ENCODE results near the gene NHERF1. TPM values are rescaled to one million over a fixed set of nuclear protein-coding genes. Genes with fewer than 3 reads are reported as not detected.

Gene NHERF1
- 10.4 and 22.5 TPM in 2 replicates for total RNA-seq

GRCh38 chr17:74748529-74749278 is at the start of gene NHERF1:
Gene NHERF1 (plus strand): TSS chr17:74748628. CDS start chr17:74748847, 219 bp downstream.
- peak; percentile 92 for DNase-seq

DNA sequence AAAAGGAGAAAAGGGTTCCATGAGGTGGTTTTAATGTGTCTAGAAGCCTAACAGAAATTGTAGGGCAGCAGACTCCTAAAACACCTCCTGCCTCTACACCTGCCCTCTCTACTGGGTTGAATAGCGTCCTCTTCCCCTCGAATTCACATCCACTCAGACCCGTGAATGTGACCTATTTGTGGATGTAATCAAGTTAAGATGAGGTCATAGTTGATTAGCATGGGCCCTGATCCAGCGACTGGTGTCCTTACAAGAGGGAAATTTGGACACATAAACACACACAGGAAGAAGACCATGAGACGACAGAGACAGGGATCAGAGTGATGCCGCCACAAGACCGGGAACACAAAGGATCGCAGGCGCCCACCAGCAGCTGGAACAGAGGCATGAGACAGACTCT is 49.2 kb upstream of the NHERF1 start:
- DNase-seq = no peak

GRCh38 chr17:74702116-74702871 is 46.1 kb upstream of the NHERF1 start:
- no peak for DNase-seq

- no peak for DNase-seq
Measured at GRCh38 chr17:74703311-74703710, 45.1 kb upstream of the NHERF1 start.

DNA sequence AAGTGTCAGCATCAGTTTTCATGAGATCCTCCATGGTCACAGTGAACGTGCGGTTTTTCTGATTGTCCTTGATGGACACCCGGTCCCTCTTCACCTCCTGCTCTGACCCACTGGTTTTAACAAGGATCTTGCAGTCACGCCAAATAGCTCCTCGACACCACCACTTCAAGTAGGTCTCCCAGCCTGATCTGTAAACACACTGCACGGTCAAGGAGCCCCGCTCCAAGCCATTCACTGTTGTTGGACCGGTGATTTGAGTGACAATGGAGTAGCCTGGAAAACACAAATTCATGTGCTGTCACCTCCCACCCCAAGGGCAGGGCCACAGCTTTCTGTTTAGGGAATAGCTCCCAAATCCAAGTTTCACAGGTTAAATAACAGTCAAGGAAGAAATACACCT is 43.9 kb upstream of the NHERF1 start:
- DNase-seq = no peak

DNA sequence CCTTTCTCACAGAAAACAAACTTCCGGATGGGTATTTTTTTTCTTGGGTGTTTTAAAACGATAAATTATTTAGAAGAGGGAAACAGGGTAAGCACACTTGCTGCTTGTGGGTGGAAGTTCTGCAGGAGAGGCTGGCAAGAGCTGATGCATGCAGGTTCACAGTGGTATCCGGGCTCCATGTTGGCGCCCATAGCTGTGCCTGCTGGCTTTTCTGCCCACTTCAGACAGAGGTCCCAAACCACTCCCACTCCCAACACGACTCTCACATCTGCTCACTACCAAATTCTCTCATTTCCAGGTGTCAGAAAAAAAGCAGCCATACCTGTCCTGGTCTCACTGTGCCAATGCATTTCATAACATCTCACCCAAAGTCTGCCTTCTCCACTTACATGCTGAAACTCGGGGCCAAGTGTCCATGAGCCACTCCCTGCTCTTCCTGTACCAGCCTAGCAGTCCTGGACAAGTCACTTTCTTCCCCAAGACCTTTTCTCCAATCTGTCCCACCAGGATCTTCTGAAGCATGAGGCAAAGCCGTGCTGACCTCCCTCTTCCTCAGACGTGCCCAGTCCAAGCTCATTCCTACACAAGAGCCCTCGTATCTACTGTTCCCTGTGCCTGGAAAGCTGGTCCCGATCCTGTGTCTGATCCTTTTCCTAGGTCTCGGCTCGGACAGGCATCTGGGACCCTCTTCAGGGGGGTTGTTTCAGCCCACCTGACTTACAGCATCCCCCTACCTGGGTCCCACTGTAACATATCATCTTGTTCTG is 37.2 kb upstream of the NHERF1 start:
- no peak for DNase-seq

GRCh38 chr17:74712301-74712700 is 36.1 kb upstream of the NHERF1 start:
- no peak for DNase-seq

DNA sequence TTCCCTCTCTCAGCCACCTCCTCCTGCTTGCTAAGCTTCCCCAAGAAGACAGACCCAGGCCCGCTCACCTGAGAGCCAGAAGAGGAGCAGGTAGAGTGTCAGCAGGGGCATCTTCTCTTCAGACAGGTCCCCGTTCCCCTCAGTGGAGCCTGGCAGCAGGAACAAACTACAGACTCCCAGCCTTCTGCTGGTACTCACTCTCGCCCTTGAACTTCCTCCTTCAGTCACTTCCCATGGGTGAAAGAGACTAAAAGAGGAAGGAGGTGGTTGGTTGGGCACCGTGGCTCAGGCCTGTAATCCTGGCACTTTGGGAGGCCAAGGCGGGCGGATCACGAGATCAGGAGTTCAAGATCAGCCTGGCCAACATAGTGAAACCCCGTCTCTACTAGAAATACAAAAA is 35.7 kb upstream of the NHERF1 start, which contains the start of gene CD300LF:
TSS of gene CD300LF (minus strand) at position 168 of the 400 bp plus-strand sequence. CDS start at position 111, 57 bp downstream.
- no peak for DNase-seq

DNA sequence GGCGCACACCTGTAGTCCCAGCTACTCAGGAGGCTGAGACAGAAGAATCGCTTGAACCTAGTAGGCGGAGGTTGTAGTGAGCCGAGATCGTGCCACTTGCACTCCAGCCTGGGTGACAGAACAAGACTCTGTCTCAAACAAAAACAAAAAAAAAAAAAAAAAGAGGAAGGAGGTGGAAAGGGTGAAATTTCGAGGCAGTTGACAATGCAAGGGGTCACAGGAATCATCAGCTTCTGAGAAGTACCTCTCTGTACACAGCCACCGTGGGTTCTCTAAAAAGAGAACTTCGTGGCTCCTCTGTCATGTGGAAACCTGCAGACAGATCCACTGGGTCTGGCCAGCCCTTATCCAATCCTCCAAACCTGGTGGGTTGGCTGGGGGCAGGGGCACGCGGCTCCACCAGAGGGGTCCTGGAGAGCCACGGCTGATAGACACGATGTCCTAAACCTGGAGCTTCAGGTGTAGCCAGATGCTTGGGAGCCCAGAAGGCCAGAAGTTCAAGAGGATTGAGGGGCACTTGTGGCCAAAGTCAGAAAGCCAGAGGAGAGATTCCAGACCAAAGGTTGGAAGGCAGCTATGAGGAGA is 35.2 kb upstream of the NHERF1 start:
- DNase-seq = no peak

DNA sequence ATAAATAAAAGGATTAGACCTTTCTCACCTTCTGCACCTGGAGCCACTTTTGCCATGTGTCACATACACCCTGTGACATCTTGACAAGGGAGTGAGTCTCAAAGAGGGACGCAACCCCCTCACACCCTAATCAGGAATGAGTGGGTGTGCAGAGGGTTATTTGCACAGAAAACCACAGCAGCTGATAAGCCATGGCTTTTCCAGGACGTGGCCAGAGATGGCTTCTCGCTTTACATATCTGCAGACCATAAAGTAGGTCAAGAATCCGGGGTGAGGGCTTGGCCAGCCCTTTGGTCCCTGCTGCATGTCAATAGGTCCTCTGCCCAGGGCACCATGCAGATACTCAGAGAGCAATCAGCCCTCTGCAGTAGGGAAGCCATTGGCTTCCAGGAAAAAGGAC is 33.3 kb upstream of the NHERF1 start:
- DNase-seq = no peak

GRCh38 chr17:74720506-74720905 is 27.9 kb upstream of the NHERF1 start:
- DNase-seq = no peak

- no peak for DNase-seq
Measured at GRCh38 chr17:74722782-74723181, 25.6 kb upstream of the NHERF1 start.

DNA sequence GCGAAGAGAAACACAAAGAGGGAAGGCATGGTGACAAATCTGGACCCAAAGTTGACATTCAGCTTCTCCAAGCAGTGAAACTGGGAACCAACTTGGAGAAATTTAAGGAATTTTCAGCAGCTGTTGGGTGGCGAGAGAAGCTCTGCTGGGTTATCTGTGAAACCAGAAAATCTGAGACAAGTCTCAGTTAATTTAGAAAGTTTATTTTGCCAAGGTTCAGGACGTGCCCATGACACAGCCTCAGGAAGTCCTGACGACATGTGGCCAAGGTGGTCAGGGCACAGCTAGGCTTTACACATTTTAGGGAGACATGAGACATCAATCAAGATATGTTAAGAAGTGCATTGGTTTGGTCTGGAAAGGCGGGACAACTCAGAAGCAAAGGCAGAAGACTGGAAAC is 24.5 kb upstream of the NHERF1 start:
- no peak for DNase-seq

DNA sequence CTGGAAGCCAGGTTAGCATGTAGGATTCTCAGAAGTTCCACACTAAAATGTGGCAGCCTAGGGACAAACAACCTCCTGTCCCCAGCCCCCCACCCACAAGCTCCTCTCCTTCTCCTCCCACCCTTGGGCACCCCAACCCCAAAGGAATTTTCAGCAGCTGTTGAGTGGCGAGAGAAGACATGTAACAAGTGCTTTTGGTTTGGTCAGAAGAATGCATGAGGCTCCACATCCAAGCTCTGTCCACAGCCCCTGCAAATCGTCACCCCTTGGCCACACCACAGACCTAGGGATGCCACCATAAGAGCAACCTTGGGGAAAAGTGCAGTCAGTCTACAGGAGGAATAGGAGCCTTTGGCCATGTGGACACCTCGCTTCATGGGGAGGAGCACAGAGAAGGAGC is 23.3 kb upstream of the NHERF1 start:
- no peak for DNase-seq

GRCh38 chr17:74728033-74728701 is 20.3 kb upstream of the NHERF1 start:
- no peak for DNase-seq

GRCh38 chr17:74728702-74729075 is 19.7 kb upstream of the NHERF1 start:
- DNase-seq = no peak

GRCh38 chr17:74729368-74729767 is 19.1 kb upstream of the NHERF1 start:
- no peak for DNase-seq

DNA sequence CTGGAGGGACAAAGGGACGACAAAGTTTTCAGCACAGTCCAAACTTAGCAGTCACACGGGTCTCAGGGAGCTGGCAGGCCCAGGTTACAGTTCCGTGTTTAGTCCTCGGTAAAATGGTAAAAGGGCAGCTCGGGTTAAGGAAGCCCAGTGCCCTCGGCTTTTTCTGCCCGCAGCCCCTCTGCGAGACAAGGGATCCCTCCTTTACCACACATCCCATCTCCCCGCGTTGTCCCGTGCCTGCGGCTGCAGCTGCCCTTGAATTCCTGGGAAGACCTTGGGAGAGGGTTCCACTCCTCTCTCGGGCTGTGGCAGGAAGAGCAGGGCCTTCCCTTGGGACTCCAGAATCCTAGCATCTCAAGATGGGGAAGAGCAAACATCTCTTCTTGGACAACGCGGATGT is 18.6 kb upstream of the NHERF1 start:
- DNase-seq = no peak

DNA sequence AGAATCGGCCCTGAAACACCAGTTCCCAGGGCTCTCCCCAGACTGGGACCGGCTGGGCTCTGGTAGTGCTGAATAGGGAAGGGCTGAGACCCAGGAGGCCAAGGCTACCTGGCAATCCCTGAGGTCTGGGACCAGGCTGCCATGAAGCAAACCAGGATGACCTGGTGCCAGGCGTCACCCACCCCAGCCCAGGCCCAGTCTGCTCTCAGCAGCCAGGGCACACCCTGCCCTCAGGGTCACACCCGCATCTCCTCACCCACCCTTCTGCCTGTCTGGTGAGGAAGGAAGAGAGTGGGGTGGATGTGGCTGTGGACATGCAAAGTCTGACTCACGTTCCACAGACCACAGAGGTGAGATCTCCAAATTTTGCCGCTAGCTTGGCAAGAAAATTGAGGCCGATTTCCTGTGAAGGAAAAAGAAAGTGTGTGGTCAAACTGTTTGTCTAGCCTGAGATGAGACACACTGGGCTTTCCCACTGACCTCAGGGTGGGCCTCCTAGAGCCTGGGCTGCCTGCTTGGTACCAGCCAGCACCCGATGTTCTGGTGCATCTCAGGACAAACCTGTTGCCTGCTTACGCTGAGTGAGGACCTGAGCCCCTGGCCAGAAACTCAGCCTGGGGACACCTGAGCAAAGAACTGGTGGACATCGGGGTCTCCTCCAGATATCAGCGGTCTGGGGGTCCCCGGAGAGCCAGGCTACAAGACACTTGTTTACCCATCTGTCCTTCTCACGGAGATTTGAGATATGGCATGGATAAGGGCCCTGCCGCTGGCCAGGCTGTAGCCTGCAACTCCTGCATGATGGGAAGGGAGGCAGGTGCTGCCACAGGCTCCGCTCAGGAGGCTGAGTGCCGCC is 17.7 kb upstream of the NHERF1 start:
- no peak for DNase-seq

GRCh38 chr17:74731347-74731605 is 17.2 kb upstream of the NHERF1 start:
- DNase-seq = no peak

DNA sequence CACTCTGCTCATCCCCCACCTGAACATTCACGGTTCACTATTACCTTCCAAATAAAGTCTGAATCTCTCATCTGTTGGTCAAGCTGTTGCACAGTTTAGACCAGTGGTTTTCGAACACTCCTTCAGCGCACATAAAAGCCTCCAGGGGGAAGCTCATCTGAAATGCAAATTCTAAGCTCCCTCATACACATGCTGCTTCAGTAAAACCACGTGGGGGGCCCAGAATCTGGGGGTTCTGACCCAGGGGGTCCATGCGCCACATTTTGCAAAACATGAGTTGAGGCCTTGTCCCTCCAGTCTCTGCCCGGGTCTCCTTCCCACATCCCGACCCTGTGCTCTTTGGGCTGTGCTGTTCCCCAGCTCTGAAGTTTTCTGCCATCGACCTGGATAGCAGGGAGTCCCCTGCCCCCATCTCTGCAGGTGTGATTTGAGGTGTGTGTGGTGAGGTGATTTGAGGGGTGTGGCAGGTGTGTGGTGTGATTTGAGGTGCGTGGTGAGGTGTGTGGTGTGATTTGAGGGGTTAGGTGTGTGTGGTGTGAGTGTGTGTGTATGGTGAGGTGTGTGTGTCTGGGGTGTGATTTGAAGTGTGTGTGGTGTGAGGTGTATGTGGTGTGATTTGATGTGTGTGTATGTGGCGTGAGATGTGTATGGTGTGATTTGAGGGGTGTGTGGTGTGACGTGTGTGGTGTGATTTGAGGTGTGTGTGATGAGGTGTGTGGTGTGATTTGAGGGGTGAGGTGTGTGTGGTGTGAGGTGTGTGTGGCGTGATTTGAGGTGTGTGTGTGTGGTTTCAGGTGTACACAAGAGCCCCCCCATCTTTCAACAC is 16.2 kb upstream of the NHERF1 start:
- DNase-seq = no peak

All from dermis blood vessel endothelial cell (primary cell).